Left lung (tissue), 14 donors: ENCODE results near the gene POLR2F. TPM values are rescaled to one million over a fixed set of nuclear protein-coding genes. Genes with fewer than 3 reads are reported as not detected.

ENCODE experiments used
- ATAC-seq: fragments of 200-7000 bp; cut with Tn5 transposase; one replicate; pipeline ENCODE4 v1.9.1; 2020; ENCODE audit warnings: moderate library complexity
- DNase-seq, 4 donors: peaks; one replicate each; pipeline ENCODE4 v3.0.0-alpha.2; 2013 to 2020
- H3K27ac ChIP-seq, 2 donors: fragments of 200-600 bp; sonication (generic) in 1 of 2; one replicate each; pipeline versions ENCODE4 v1.5.0 to v1.8.0; 2020 to 2021
- H3K27me3 ChIP-seq, 2 donors: fragments of 200-600 bp; sonication (generic) in 1 of 2; one replicate each; pipeline versions ENCODE4 v1.5.0 to v1.8.0; 2020 to 2021
- H3K36me3 ChIP-seq, 2 donors: fragments of 200-600 bp; sonication (generic) in 1 of 2; one replicate each; pipeline versions ENCODE4 v1.5.0 to v1.8.0; 2020 to 2021
- H3K4me1 ChIP-seq, 2 donors: fragments of 200-600 bp; one replicate each; pipeline ENCODE4 v1.8.0; 2021
- H3K4me3 ChIP-seq, 2 donors: fragments of 200-600 bp; sonication (generic) in 1 of 2; one replicate each; pipeline versions ENCODE4 v1.5.0 to v1.8.0; 2020 to 2021; ENCODE audit warnings: mild to moderate bottlenecking in 1 of 2
- H3K9me3 ChIP-seq, 2 donors: fragments of 200-600 bp; sonication (generic) in 1 of 2; one replicate each; pipeline versions ENCODE4 v1.5.0 to v1.8.0; 2020 to 2021
- intact Hi-C, 2 donors: fragments of 100-400 bp; cut with DNase I; formaldehyde crosslinking; loops; one replicate each; pipeline versions ENCODE4 v1.11.2 to v1.14.2; 2022
- long read RNA-seq, 12 donors: library from polyadenylated mRNA in 2 of 12; unstranded in 2 of 12; transcript quantifications; one replicate each; pipeline ENCODE4 v2.0.0 and lab custom pipeline, GENCODE V29; 2019 to 2026
- polyA plus RNA-seq, 6 donors: library from polyadenylated mRNA; unstranded; fragments of 120-200 nt; gene quantifications; one replicate each; pipeline ENCODE4 v1.2.1, GENCODE V29; 2013; ENCODE audit not compliant: insufficient read length in 6 of 6
- total RNA-seq, 2 donors: library from RNA; stranded (reverse); fragmentation: NEBNext Ultra II Directional; extraction: Animal tissue kit (Norgen Biotek cat#: 25700); gene quantifications; one replicate each; pipeline ENCODE4 v1.2.1, GENCODE V29; 2021
- TF ChIP-seq, protein P1 (sequence below), 2 donors: fragments of 200-600 bp; sonication (generic) in 1 of 2; IDR thresholded peaks; one replicate each; pipeline versions ENCODE4 v1.5.0 to v1.8.0; 2021; ENCODE audit warnings: antibody characterized with exemption in 2 of 2
- donor health status: DM: no; HTN: yes; CAD: no.
- donor health status: DM: no; HTN: no; CAD: no.

The POLR2F gene
- 10 to 100 TPM; 58.3 to 64.9 TPM for total RNA-seq
- polyA plus RNA-seq: 10 to 100 TPM; 49.2 to 66.0 (median 60.2) TPM
- long read RNA-seq, donor 1, transcript POLR2F-205 (5 exons, 2,106 nt): major isoform, 76 of 87 reads
- long read RNA-seq, donor 1, partial matches to known transcripts: 0 of 87 reads
- long read RNA-seq, donor 1, other reads (novel, unspliced or antisense): 6 of 87 reads
- long read RNA-seq, donor 2, transcript POLR2F-205 (5 exons, 2,106 nt): major isoform, 77 of 102 reads
- long read RNA-seq, donor 2, partial matches to known transcripts: 19 of 102 reads
- long read RNA-seq, donor 2, other reads (novel, unspliced or antisense): 0 of 102 reads
- long read RNA-seq, donor 3, transcript POLR2F-205 (5 exons, 2,106 nt): major isoform, 62 of 66 reads
- long read RNA-seq, donor 3, partial matches to known transcripts: 0 of 66 reads
- long read RNA-seq, donor 3, other reads (novel, unspliced or antisense): 0 of 66 reads
- long read RNA-seq, donor 4, transcript POLR2F-205 (5 exons, 2,106 nt): major isoform, 68 of 78 reads
- long read RNA-seq, donor 4, partial matches to known transcripts: 3 of 78 reads
- long read RNA-seq, donor 4, other reads (novel, unspliced or antisense): 3 of 78 reads
- long read RNA-seq, donor 5, transcript POLR2F-205 (5 exons, 2,106 nt): major isoform, 51 of 63 reads
- long read RNA-seq, donor 5, partial matches to known transcripts: 5 of 63 reads
- long read RNA-seq, donor 5, other reads (novel, unspliced or antisense): 0 of 63 reads
- long read RNA-seq, donor 6, transcript POLR2F-205 (5 exons, 2,106 nt): major isoform, 81 of 96 reads
- long read RNA-seq, donor 6, partial matches to known transcripts: 6 of 96 reads
- long read RNA-seq, donor 6, other reads (novel, unspliced or antisense): 7 of 96 reads
- long read RNA-seq, donor 7, transcript POLR2F-205 (5 exons, 2,106 nt): major isoform, 51 of 54 reads
- long read RNA-seq, donor 7, partial matches to known transcripts: 0 of 54 reads
- long read RNA-seq, donor 7, other reads (novel, unspliced or antisense): 0 of 54 reads
- long read RNA-seq, donor 8, transcript POLR2F-205 (5 exons, 2,106 nt): major isoform, 42 of 47 reads
- long read RNA-seq, donor 8, partial matches to known transcripts: 0 of 47 reads
- long read RNA-seq, donor 8, other reads (novel, unspliced or antisense): 0 of 47 reads
- long read RNA-seq, donor 9, partial matches to known transcripts: 0 of 1 reads
- long read RNA-seq, donor 9, other reads (novel, unspliced or antisense): 0 of 1 reads
- long read RNA-seq, donor 10, transcript POLR2F-205 (5 exons, 2,106 nt): major isoform, 50 of 56 reads
- long read RNA-seq, donor 10, partial matches to known transcripts: 0 of 56 reads
- long read RNA-seq, donor 10, other reads (novel, unspliced or antisense): 5 of 56 reads
- long read RNA-seq, donor 11, transcript POLR2F-214 (1 exons, 1,612 nt): minor isoform, 32 of 124 reads
- long read RNA-seq, donor 11, transcript POLR2F-205 (5 exons, 2,106 nt): major isoform, 77 of 124 reads
- long read RNA-seq, donor 11, partial matches to known transcripts: 8 of 124 reads
- long read RNA-seq, donor 11, other reads (novel, unspliced or antisense): 5 of 124 reads
- long read RNA-seq, donor 12, transcript POLR2F-205 (5 exons, 2,106 nt): major isoform, 38 of 50 reads
- long read RNA-seq, donor 12, partial matches to known transcripts: 0 of 50 reads
- long read RNA-seq, donor 12, other reads (novel, unspliced or antisense): 5 of 50 reads

DNA sequence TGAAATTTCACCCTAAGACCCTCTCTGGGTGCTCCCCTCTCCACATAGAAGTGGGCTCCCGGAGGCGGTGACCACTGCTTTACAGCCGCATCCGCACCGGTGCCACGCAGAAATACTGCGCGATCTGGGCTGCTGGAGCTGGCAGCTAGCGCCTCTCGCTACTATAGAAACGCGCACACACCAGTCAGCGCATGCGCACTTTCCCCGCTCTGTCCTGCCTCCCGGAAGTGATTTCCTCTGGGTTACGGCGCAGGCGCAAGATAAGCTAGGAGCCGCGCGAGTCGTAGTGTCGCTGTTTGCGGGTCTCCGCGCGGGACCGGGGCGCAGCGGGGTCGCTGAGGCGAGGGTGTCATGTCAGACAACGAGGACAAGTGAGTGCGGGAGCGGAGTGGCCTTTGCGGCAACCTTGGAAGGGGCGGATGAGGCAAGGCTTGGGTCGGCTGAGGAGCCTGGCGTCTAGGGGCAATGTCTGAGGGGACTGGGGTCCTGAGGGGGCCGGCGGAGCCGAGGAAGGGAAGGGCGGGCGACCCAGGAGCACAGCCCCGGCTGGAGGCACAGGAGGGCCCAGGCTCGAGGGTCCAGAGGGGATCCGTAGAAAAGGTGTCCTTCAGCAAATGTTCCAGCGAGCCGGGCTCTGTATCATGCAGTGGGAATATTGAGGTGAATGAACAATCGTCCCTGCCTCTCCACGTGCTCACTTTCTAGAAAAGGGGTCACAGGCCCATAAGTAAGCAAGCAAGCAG is at the start of gene POLR2F, which contains the start of gene C22orf23:
POLR2F (plus strand) TSS at position 263 of the 743 bp plus-strand sequence; CDS start at position 352, 89 bp downstream.
C22orf23 (minus strand) TSS at position 165 of the 743 bp plus-strand sequence. CDS start 452 bp downstream, outside the sequence.
- Histone ChIP-seq H3K27me3 (peaks cover 0 to 14% of the 10 kb centered on the region in 2 donors), H3K9me3 (no peaks in the 10 kb centered on the region), H3K4me1 (peaks cover 11 to 27% of the 10 kb centered on the region in 2 donors), H3K27ac (peak within 1 kb of the TSS in 1 of 2 donors; percentile 70), H3K4me3 (peak within 1 kb of the TSS; percentile 88 to 90), H3K36me3 (peaks cover 0 to 26% of the 10 kb centered on the region in 2 donors)
- TF ChIP-seq, protein P1, sequence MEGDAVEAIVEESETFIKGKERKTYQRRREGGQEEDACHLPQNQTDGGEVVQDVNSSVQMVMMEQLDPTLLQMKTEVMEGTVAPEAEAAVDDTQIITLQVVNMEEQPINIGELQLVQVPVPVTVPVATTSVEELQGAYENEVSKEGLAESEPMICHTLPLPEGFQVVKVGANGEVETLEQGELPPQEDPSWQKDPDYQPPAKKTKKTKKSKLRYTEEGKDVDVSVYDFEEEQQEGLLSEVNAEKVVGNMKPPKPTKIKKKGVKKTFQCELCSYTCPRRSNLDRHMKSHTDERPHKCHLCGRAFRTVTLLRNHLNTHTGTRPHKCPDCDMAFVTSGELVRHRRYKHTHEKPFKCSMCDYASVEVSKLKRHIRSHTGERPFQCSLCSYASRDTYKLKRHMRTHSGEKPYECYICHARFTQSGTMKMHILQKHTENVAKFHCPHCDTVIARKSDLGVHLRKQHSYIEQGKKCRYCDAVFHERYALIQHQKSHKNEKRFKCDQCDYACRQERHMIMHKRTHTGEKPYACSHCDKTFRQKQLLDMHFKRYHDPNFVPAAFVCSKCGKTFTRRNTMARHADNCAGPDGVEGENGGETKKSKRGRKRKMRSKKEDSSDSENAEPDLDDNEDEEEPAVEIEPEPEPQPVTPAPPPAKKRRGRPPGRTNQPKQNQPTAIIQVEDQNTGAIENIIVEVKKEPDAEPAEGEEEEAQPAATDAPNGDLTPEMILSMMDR (IDR thresholded peaks at IDR 0.05): no peak
- peak; percentile 97 to 99 (median 98) for DNase-seq
- peak; percentile 97 for ATAC-seq
- intact Hi-C loops: no loop called here

DNA sequence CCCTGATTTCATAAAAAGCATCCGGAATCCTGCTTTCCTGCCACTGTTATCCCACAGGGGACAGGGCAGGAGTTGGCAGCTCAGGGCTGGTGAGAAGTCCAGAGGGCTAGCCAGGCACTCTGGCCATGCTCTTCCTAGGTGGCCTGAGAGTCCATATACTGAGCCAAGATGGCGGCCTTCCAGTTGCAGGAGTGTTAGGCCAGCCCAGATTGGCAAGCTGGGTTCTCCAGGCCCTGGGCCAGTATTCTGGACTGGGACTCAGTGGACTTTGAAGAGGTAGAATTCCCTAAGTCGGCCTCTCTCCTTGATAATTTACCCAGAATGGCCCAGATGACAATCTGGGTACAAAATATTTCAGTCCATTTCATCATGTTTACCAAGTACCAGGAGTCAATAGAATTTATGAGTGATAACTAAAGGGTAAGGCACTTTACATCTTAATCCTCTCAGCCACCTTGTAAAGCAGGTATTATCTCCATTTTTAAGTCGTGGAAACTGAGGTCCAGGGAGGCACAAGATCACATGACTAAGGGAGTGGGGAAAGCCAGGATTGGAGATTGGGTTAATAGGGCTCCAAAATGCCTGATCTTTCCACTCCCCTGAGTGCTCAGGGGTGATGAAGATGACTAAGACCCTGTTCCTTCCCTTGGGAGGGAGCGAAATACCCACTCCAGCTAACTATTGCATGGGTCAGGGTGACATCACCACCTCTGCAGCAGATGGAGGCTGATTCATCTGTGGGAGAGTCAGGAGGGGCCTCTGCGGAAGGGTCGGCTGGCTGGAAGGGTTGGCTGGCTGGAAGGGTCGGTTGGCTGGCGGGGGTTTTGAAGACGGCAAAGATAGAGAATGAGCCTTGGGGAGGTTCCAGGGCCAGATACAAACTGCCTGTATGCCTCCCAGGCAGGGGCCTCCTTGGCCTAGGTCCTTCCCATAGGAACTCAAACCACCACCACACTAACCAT is 48.6 kb upstream of the POLR2F start:
- no peaks in the 10 kb centered on the region for H3K36me3 ChIP-seq
- H3K27ac ChIP-seq: peak overlapping the region; percentile 82 to 85
- DNase-seq (peak in 1 of 4 donors; percentile 76), ATAC-seq (peak; percentile 64)
- TF ChIP-seq, protein P1 (IDR thresholded peaks at IDR 0.05): no peak
- H3K9me3 ChIP-seq: no peaks in the 10 kb centered on the region
- H3K27me3 ChIP-seq: no peaks in the 10 kb centered on the region
- intact Hi-C loops: no loop called here
- H3K4me3 ChIP-seq: peak overlapping the region in 1 of 2 donors; percentile 59
- peaks cover 6 to 40% of the 10 kb centered on the region in 2 donors for H3K4me1 ChIP-seq

DNA sequence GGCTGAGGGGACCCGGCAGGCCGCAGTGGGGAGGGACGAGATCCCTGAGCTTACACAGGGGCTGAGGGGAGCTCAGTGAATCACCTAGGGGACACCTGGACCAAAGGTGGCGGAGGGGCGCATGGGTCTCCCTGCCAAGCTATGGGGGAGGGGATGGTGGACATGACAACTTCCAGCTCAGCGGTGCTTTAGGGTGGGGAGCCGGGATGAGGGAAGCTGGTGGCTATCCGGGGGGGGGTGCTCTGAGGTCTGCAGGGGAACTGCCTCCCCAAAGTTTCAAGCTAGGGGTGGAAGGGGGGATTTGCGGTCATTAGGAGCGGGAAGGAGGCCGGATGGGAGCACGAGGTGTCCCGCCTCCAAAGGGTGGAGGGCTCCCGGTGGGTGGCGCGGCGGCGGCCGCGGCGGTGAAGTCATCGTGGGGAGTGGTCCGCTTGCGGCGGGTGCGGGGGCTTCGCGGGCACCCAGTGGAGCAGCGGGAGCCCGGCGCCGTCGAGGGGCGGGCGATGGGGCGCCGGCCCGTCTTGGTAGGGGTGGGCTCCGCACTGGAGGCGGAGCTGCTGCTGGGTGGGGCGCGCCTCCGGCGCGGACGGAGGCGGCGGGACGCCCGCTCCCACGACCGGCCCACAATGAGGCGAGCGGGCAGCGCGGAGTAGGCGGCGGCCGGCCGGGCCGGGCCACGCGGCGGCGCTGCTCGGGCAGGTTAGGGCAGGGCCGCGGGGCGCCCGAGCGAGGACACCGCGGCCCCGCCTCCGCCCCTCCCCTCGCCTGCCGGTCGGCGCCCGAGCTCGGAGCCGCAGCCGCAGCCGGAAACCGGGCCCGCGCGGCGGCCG is 47.8 kb upstream of the POLR2F start, which contains the start of gene MICALL1:
MICALL1 (plus strand) TSS at position 764 of the 830 bp plus-strand sequence. CDS start 126 bp downstream, outside the sequence.
- TF ChIP-seq, protein P1 (IDR thresholded peaks at IDR 0.05): no peak
- DNase-seq: peak; percentile 43 to 96 (median 73)
- H3K27ac ChIP-seq: peak within 1 kb of the TSS; percentile 82 to 85
- H3K9me3 ChIP-seq: no peaks in the 10 kb centered on the region
- no peaks in the 10 kb centered on the region for H3K27me3 ChIP-seq
- H3K4me3 ChIP-seq: peak within 1 kb of the TSS; percentile 59 to 61
- H3K36me3 ChIP-seq: no peaks in the 10 kb centered on the region
- intact Hi-C loops: no loop called here
- peaks cover 6 to 40% of the 10 kb centered on the region in 2 donors for H3K4me1 ChIP-seq
- ATAC-seq: peak; percentile 91
